GM21526 (cell line): Measurements from ENCODE around the gene CCNA2.
A peak's percentile ranks its signal among the peaks of the same experiment; 100 is the strongest.

Experiments used
- ATAC-seq: cut with Tn5 transposase; IDR thresholded peaks from one replicate; pipeline ENCODE4 v1.9.1; 2021; ENCODE audit warnings: moderate library complexity; ENCODE audit not compliant: unreplicated experiment, low FRiP score

The CCNA2 gene

DNA sequence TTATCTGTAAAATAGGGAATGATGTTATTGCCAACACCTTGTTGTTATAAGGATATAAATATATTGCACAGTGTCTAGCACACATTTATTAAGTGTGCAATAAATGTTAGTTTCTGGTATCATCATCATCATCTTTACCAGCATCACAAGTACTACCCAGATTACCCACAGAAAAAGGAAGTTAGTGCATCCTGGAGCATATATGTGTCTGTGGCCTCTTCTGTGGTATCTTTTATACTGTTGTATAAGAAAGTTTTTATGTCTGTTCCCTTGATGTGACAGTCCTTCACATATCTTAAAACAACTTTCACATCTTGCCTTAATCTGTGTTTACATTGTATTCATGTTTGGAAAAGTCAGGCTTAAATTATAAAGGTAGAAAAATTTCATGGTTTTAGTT lies 12.6 kb downstream of the CCNA2 start:
- no peak for ATAC-seq

DNA sequence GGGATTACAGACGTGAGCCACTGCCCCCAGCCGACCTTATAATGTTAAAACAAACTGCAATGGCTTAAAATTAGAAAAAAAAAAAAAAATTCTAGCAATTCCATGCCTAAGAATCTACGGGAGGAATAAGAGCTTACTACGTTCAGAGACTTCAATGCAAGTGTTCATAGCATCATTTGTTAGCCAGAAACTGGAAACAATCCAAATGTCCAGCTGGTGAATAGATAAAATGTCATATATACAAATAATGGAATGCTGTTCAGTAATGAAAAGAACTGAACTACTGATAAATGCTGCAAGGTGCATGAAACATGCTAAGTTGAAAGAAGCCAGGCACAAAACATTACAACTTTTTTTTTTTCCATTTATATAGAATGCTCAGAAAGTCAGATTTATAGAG lies 17.3 kb downstream of the CCNA2 start:
- ATAC-seq, result no peak

DNA sequence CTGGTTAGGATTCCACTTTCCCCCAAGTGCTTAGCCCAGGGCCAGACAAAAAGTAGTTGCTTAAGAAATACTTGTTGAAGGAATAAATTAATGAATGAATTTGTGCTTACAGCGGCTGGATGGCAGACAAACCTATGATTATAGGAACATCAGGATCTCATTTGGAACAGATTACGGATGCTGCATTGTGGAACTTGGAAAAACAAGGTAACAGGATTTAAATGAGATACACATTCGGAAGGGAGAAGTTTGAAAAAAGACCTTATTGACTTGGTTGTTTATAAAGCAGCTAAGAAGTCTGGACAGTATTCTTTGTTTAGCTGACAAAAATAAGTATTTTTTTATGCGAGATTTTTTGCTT lies 22.0 kb downstream of the CCNA2 start:
- no peak for ATAC-seq

DNA sequence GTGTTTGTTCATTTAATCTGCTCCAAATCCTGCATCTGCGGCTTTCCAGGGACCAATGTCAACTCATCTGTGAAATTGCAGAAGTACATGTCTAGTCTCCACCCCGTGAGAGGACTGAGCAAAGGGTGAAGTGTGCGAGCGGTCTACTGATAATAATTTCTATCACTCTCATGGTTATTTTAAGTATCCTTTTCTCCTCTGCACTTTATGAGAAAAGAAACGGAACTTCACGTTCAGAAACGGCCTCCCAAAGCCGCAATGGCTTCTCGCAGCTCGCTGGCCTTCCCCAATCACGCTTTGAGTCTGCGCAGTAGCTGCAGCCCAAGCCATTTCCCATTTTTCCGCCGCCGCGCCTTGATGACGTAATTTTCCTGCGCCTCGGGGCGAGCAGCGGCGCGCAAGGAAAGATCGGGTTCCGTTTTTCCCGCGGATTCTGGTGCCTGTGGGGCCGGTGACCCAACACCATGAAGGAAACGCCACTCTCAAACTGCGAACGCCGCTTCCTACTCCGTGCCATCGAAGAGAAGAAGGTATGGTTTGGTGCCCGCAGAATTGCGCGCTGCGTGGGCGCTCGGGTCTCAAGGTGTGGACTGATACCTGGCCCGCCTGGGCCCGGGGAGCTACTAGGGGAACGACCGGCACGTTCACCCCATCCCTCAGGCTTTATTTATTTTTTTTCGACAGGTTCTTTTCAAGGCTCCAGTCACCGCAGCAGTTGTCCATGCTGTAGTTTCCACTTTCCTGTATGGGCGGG lies 22.5 kb downstream of the CCNA2 start, which contains the start of gene EXOSC9:
TSS of gene EXOSC9 (plus strand) at position 363 of the 754 bp plus-strand sequence. CDS start at position 465, 102 bp downstream.
- ATAC-seq, result peak; percentile 81

DNA sequence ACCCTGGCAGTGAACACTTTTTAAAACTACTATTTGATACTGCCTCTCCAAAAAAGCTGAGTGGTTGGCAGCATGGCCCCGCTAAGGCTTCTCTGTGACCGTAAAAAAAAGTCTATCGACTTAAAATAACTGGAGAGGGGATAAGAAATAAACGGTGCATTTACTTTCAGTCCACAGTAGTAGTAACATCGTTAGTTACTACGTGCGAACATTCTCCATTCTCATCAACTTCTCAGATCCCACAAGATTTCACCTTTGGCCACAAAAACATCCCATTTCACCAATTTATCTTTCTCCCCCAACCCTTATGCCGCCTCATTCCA lies 23.1 kb downstream of the CCNA2 start:
- ATAC-seq, result peak; percentile 32

DNA sequence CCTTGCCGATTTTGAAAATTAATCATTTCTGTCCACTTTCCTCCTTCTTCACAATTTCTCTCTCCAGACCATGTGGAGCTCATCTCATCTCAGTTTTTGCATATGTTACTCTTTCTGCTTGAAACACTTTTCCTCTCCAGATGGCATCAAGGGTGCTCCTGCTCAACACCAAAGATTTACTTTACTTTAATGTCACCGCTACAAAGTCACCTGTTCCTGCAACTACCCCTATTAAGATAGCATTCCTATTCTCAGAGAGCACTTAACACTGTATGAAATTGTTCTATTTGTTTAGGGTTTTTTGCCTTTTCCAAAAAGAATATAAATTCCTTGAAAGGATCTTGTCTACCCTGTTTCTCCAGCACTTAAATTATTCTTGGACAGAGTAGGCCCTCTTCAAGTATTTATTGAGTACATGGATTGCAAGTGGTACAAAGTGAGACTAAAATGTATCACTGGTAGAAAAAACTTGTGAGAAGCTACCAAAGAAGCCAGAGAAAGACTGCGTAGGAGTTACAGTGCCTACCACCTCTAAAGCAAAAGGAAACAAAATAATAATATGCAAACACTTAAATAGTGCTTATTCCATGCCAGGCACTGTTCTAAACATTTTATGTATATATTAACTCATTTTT lies 23.7 kb downstream of the CCNA2 start:
- no peak for ATAC-seq

DNA sequence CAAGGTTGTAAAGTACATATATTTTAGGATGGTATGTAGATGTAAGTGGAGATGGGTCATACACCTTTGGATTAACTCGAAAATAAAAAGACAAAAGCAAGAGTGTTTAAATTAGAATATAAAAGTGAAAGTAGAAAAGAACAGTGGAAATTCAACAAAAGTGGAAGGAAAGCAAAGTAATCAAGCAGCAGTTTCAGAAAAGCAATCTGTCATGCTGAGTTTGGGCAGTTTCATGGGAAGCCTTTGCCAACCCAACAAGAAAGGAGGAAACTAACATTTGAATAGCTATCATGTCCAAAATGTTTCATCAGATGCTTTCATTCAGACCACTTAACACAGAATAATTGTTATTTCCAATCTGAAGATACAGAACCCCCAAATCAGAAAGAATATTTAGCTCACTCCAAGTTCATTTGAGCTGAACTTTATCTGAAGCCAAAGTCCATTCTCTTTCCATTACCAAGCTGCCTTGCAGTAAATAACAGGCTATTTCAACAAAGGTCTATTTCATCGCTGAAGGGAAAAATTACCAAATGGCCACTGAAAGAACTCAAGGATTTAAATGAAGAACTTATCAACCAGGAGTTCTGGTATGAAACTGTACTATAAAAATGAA lies 24.4 kb downstream of the CCNA2 start:
- ATAC-seq, result no peak

DNA sequence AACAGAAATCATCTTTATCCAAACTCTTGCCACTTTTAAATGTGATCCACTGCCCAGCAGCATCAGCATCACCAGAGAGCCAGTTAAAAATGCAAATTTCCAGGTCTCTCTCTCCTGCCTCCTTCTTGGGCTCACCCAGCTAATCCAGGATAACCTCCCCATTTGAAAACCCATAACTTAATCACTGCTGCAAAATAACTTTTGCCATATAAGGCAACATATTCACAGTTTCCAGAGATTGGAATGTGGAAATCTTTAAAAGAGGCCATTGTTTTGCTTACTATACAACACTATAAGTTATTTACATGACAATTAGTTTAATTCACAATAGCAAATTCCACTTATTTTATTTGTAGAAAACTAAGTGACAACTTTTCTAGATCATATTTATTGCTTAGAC lies 27.4 kb downstream of the CCNA2 start:
- ATAC-seq, result no peak

DNA sequence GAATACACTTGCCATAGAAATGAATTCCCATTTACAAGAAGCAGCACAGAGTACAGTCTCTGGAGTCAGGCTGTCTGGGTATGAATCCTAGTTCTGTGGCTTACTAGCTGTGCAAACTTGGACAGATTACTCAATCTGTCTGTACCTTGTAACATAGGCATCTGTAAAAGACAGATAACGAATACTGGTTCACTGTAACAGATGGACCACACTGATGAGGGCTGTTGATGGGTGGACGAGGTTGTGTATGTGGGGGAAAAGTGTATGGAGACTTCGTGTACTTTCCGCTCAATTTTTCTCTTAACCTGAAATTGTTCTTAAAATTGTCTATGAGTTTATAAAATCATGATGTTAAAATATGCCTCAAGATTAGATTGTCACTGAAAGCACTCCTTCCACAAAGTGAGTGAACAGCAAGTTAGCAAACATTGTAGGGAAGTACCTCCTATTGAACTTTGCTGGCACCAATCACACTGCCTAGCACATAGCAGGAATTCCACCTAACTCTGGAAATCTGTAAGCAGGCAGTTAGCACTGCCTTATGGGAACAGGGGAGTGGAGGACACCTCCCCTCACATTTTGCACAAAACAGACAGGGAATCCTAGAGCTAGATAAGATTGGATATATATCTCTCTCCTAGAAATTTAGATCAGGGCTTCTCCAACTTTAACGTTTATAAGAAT lies 29.0 kb downstream of the CCNA2 start:
- ATAC-seq, result no peak

DNA sequence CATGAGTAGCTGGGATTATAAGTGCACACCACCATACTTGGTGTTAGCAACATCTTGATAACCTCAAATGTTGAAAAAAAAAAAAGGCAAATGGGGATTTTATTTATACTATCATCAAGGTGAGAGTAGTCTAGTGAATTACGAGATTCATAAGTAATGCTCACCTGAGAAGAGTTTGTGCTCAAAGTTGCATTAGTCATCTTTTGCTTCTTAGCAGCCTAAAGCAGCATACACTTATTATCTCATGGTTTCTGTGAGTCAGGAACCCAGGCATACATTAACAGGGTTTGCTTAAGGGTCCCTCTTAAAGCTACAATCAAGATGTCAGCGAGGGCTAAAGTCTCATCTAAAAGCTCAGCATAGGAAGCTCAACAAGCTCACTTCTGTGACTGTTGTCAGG lies 30.7 kb downstream of the CCNA2 start:
- ATAC-seq, result no peak

DNA sequence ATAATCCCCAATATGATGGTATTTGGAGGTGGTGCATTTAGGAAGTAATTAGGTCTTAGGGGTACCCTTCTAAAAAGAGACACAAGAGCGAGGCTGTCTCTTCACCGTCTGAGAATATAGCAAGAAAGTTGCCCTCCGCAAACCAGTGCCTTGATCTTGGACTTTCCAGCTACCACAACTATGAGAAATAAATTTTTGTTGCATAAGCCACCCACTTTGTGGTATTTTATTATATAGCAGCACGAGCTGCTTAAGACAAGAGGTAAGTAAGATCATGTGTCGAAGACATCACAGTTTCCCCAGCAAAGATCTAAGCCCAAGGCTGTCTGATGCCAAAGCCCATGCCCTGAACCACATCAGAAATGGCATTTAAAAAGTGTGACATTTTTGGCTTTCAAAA lies 32.2 kb downstream of the CCNA2 start:
- no peak for ATAC-seq

- ATAC-seq, result no peak
Observed at GRCh38 chr4:121790976-121791375, 32.7 kb downstream of the CCNA2 start.

- no peak for ATAC-seq
Observed at GRCh38 chr4:121789960-121790829, 33.5 kb downstream of the CCNA2 start.

DNA sequence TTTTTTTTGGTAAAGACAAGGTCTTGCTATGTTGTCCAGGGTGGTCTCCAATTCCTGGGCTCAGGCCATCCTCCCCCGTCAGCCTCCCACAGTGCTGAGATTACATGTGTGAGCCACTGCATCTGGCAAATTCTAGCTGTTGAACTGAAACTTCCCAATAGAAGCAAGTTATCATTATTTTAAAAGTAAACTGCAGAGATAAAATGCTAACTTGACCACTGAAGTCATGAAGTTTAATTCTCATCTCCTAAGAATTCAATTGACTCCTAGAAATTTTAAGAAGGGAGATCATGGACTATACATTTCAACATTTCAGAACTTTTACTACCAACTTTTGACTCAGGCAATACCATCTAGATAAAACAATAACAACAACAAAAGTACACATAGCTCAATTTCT lies 34.2 kb downstream of the CCNA2 start:
- no peak for ATAC-seq

DNA sequence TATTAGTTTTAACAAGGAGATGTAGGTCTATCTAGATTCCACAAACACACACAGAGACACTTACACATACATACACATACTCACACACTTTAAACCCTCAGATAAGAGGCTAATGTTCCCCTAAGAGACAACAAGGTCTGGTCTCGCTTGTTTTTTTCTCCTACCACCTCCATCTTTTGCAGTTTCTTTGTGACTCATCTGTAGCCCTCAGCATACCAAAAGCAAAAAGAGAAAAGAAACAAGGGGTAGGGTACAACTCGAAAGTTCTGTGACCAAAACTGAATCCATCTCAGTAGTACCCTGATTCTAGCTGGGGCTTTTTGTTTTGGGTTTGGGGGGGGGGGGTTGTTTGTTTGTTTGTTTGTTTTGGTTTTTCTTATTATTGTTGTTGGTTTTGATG lies 34.8 kb downstream of the CCNA2 start:
- ATAC-seq, result peak; percentile 97

DNA sequence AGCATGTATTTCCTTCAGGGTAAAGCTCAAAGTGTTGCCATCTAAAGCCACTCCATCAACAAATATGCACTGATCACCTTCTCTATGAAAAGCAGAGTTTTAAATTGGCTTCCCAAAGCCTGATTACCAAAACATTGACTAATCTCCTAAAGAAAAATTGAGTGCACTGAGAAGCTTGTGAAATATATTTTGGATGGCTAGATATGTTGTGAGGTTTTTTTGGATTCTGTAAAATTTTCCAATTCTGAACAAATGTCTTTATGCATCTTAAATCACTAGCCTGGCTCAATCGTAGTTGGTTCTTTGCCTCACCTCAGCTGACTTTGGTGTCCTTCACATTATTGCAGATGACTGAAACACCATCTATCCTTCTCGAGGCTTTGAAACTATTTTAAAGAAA lies 37.5 kb downstream of the CCNA2 start:
- ATAC-seq, result no peak

GRCh38 chr4:121785479-121785878 lies 38.2 kb downstream of the CCNA2 start:
- no peak for ATAC-seq

GRCh38 chr4:121784975-121785374 lies 38.7 kb downstream of the CCNA2 start:
- ATAC-seq, result no peak

GRCh38 chr4:121784401-121784800 lies 39.3 kb downstream of the CCNA2 start:
- no peak for ATAC-seq

GRCh38 chr4:121783210-121783609 lies 40.5 kb downstream of the CCNA2 start:
- ATAC-seq, result no peak
